Large intestine (tissue), 3 donors: Measurements from ENCODE around the gene GPBP1L1. TPM values are rescaled to one million over a fixed set of nuclear protein-coding genes. Genes with fewer than 3 reads are reported as not detected.
"Not testable (repeated sequence)": the region's sequence is repeated elsewhere in the genome, so short reads cannot be mapped to it uniquely, and the experiment has no call there.

Source experiments
- DNase-seq, 2 donors: peaks; one replicate each; pipeline versions ENCODE4 v3.0.0 to v3.0.0-alpha.2; 2013
- H3K27ac ChIP-seq: one replicate; pipeline ENCODE4 v1.5.1; 2013; ENCODE audit warnings: low read length
- H3K27me3 ChIP-seq: 2 replicates; pipeline ENCODE4 v1.6.1; 2013; ENCODE audit warnings: low read length; ENCODE audit not compliant: control insufficient read depth, insufficient read depth
- H3K36me3 ChIP-seq: 2 replicates; pipeline ENCODE4 v1.6.1; 2013; ENCODE audit warnings: low read length; ENCODE audit not compliant: control insufficient read depth, insufficient read depth
- H3K4me1 ChIP-seq: one replicate; pipeline ENCODE4 v1.6.1; 2013; ENCODE audit warnings: low read length; ENCODE audit not compliant: control insufficient read depth, insufficient read depth
- H3K4me3 ChIP-seq: one replicate; pipeline ENCODE4 v1.5.1; 2013; ENCODE audit warnings: low read length
- H3K9me3 ChIP-seq: one replicate; pipeline ENCODE4 v1.6.1; 2013; ENCODE audit warnings: mild to moderate bottlenecking, low read depth, low read length, moderate library complexity; ENCODE audit not compliant: control insufficient read depth
- WGBS: methylation state at CpG from one replicate; pipeline ENCODE4 v1.1.5; 2013; ENCODE audit warnings: low lambda C conversion rate; ENCODE audit not compliant: insufficient coverage; 5-methylcytosine and 5-hydroxymethylcytosine counted together
- polyA plus RNA-seq: library from polyadenylated mRNA; unstranded; fragments of 120-200 nt; gene quantifications from one replicate; pipeline ENCODE4 v1.2.1, GENCODE V29; 2013

GPBP1L1 gene
- polyA plus RNA-seq, 1 donor, result 99.3 TPM

- H3K9me3 ChIP-seq, result peaks cover 4% of the 10 kb centered on the region
- DNase-seq, result no peak
- peaks cover 10% of the 10 kb centered on the region for H3K4me1 ChIP-seq
- no peak overlapping the region for H3K4me3 ChIP-seq
- H3K27me3 ChIP-seq, result no peaks in the 10 kb centered on the region
- WGBS, result 75% methylated on average over 1 of the region's 8 CpGs
- H3K36me3 ChIP-seq, result peaks cover 55% of the 10 kb centered on the region
- H3K27ac ChIP-seq, result no peak overlapping the region
These were observed 67.0 kb downstream of the GPBP1L1 start for GRCh38 chr1:45619149-45619921.

GRCh38 chr1:45617618-45618017, 68.7 kb downstream of the GPBP1L1 start:
- Histone ChIP-seq H3K27me3 (no peaks in the 10 kb centered on the region), H3K4me1 (peaks cover 6% of the 10 kb centered on the region), H3K4me3 (no peak overlapping the region), H3K36me3 (peaks cover 61% of the 10 kb centered on the region), H3K27ac (no peak overlapping the region), H3K9me3 (no peaks in the 10 kb centered on the region)
- DNase-seq, result no peak
- WGBS, result no CpG with 5 or more reads among the region's 4 CpGs

GRCh38 chr1:45615885-45616284, 70.4 kb downstream of the GPBP1L1 start:
- H3K36me3 ChIP-seq, result peaks cover 64% of the 10 kb centered on the region

GRCh38 chr1:45612941-45613579, 73.3 kb downstream of the GPBP1L1 start:
- H3K9me3 ChIP-seq, result no peaks in the 10 kb centered on the region
- no peak overlapping the region for H3K27ac ChIP-seq
- H3K4me3 ChIP-seq, result no peak overlapping the region
- peaks cover 63% of the 10 kb centered on the region for H3K36me3 ChIP-seq
- DNase-seq, result no peak
- WGBS, result 33% methylated on average over 1 of the region's 8 CpGs
- H3K27me3 ChIP-seq, result no peaks in the 10 kb centered on the region
- H3K4me1 ChIP-seq, result no peaks in the 10 kb centered on the region

More at GRCh38 chr1:45615885-45616284, 70.4 kb downstream of the GPBP1L1 start:
- H3K27me3 ChIP-seq, result no peaks in the 10 kb centered on the region
- no CpG with 5 or more reads among the region's 1 CpG for WGBS
- H3K4me1 ChIP-seq, result no peaks in the 10 kb centered on the region
- no peak overlapping the region for H3K4me3 ChIP-seq
- H3K9me3 ChIP-seq, result no peaks in the 10 kb centered on the region
- DNase-seq, result no peak
- H3K27ac ChIP-seq, result no peak overlapping the region

- no peak for DNase-seq
- Histone ChIP-seq H3K9me3 (no peaks in the 10 kb centered on the region), H3K4me3 (no peak overlapping the region), H3K36me3 (peaks cover 55% of the 10 kb centered on the region), H3K27me3 (no peaks in the 10 kb centered on the region), H3K4me1 (no peaks in the 10 kb centered on the region), H3K27ac (no peak overlapping the region)
- WGBS, result 83% methylated on average over 1 of the region's 10 CpGs
These were observed 75.6 kb downstream of the GPBP1L1 start for GRCh38 chr1:45610589-45611226.

GRCh38 chr1:45608175-45609156, 77.9 kb downstream of the GPBP1L1 start:
- no peak for DNase-seq

GRCh38 chr1:45607404-45608074, 78.8 kb downstream of the GPBP1L1 start:
- Histone ChIP-seq H3K36me3 (peaks cover 42% of the 10 kb centered on the region), H3K4me1 (no peaks in the 10 kb centered on the region), H3K27ac (no peak overlapping the region), H3K27me3 (no peaks in the 10 kb centered on the region), H3K9me3 (no peaks in the 10 kb centered on the region), H3K4me3 (no peak overlapping the region)
- 60% methylated on average over 1 of the region's 6 CpGs for WGBS
- DNase-seq, result no peak

More at GRCh38 chr1:45608175-45609156, 77.9 kb downstream of the GPBP1L1 start:
- no peaks in the 10 kb centered on the region for H3K9me3 ChIP-seq
- H3K4me1 ChIP-seq, result no peaks in the 10 kb centered on the region
- H3K36me3 ChIP-seq, result peaks cover 45% of the 10 kb centered on the region
- 100% methylated on average over 1 of the region's 5 CpGs for WGBS
- no peak overlapping the region for H3K4me3 ChIP-seq
- no peak overlapping the region for H3K27ac ChIP-seq
- H3K27me3 ChIP-seq, result no peaks in the 10 kb centered on the region

- Histone ChIP-seq H3K4me3 (no peak overlapping the region), H3K27me3 (no peaks in the 10 kb centered on the region), H3K9me3 (no peaks in the 10 kb centered on the region), H3K27ac (no peak overlapping the region), H3K36me3 (peaks cover 27% of the 10 kb centered on the region), H3K4me1 (no peaks in the 10 kb centered on the region)
- no peak for DNase-seq
- 100% methylated on average over 1 of the region's 2 CpGs for WGBS
These were observed 82.1 kb downstream of the GPBP1L1 start for GRCh38 chr1:45604239-45604638.

- not testable (repeated sequence) for H3K4me3 ChIP-seq, H3K27me3 ChIP-seq, DNase-seq, H3K4me1 ChIP-seq, H3K9me3 ChIP-seq, H3K27ac ChIP-seq
- peaks cover 20% of the 10 kb centered on the region for H3K36me3 ChIP-seq
- 100% methylated on average over 3 of the region's 8 CpGs for WGBS
These were observed 89.6 kb downstream of the GPBP1L1 start for GRCh38 chr1:45596765-45597164.
